HEK293T (cell line): ENCODE measurements around the gene C5orf22.

Experiments used
- BHLHE40 ChIP-seq: fragments of 450-650 bp; IDR thresholded peaks from 2 replicates; pipeline ENCODE4 v1.6.1; 2016; ENCODE audit warnings: mild to moderate bottlenecking, moderate library complexity, borderline replicate concordance
- ELF4 ChIP-seq: fragments of 450-650 bp; IDR thresholded peaks from 2 replicates; pipeline ENCODE4 v1.6.1; 2017; ENCODE audit warnings: antibody characterized with exemption
- FOXA1 ChIP-seq: fragments of 450-650 bp; IDR thresholded peaks from 2 replicates; pipeline ENCODE4 v1.6.1; 2016; ENCODE audit warnings: mild to moderate bottlenecking
- FOXK2 ChIP-seq: fragments of 450-650 bp; IDR thresholded peaks from 2 replicates; pipeline ENCODE4 v1.6.1; 2016; ENCODE audit warnings: mild to moderate bottlenecking
- FOXM1 ChIP-seq: fragments of 450-650 bp; IDR thresholded peaks from 2 replicates; pipeline ENCODE4 v1.6.1; 2017; ENCODE audit warnings: mild to moderate bottlenecking, borderline replicate concordance
- L3MBTL2 ChIP-seq: fragments of 450-650 bp; conservative IDR thresholded peaks from 2 replicates; pipeline ENCODE4 v1.6.1; 2016; ENCODE audit warnings: mild to moderate bottlenecking
- LEF1 ChIP-seq: fragments of 450-650 bp; IDR thresholded peaks from 2 replicates; pipeline ENCODE4 v1.6.1; 2017; ENCODE audit warnings: mild to moderate bottlenecking, borderline replicate concordance
- SUZ12 ChIP-seq: fragments of 450-650 bp; IDR thresholded peaks from 2 replicates; pipeline ENCODE4 v1.6.1; 2016; ENCODE audit warnings: mild to moderate bottlenecking
- TARDBP ChIP-seq: fragments of 450-650 bp; IDR thresholded peaks from 2 replicates; pipeline ENCODE4 v1.6.1; 2016
- ZNF384 ChIP-seq: fragments of 450-650 bp; IDR thresholded peaks from 2 replicates; pipeline ENCODE4 v1.6.1; 2016

GRCh38 chr5:31487506-31487905 is 44.6 kb upstream of the C5orf22 start:
- no peak for TF ChIP-seq ELF4
- TF ChIP-seq FOXM1 = no peak
- no peak for TF ChIP-seq SUZ12
- no peak for TF ChIP-seq FOXA1
- TF ChIP-seq ZNF384 = no peak
- no peak for TF ChIP-seq FOXK2
- no peak for TF ChIP-seq TARDBP
- no peak for TF ChIP-seq BHLHE40
- TF ChIP-seq L3MBTL2 = no peak
- TF ChIP-seq LEF1 = no peak
